K562 (cell line): ENCODE measurements around the gene HVCN1. TPM values are rescaled to one million over a fixed set of nuclear protein-coding genes. Genes with fewer than 3 reads are reported as not detected.

Source experiments
- ARID4B ChIP-seq: sonication (generic); formaldehyde crosslinking; IDR thresholded peaks from 2 replicates; pipeline ENCODE4 v1.8.0; 2022; ENCODE audit warnings: mild to moderate bottlenecking, missing genetic modification reagents
- CBX5 ChIP-seq: IDR thresholded peaks from 2 replicates; pipeline ENCODE4 v1.6.1; 2014; ENCODE audit warnings: low read depth, borderline replicate concordance
- HDAC6 ChIP-seq: IDR thresholded peaks from 2 replicates; pipeline ENCODE4 v1.6.1; 2012; ENCODE audit warnings: low read depth, mild to moderate bottlenecking, control low read depth, inconsistent platforms, low read length, moderate library complexity
- HMGN3 ChIP-seq: IDR thresholded peaks from 2 replicates; pipeline ENCODE4 v1.6.1; 2011; ENCODE audit warnings: borderline replicate concordance, low read depth, mild to moderate bottlenecking, mixed read lengths, low read length; ENCODE audit not compliant: insufficient read length; ENCODE audit errors: extremely low read depth
- HNRNPUL1 ChIP-seq: fragments of 200-400 bp; formaldehyde crosslinking; IDR thresholded peaks from 2 replicates; pipeline ENCODE4 v1.6.1; 2017; ENCODE audit warnings: low read length
- IRF2 ChIP-seq: sonication (generic); formaldehyde crosslinking; IDR thresholded peaks from 2 replicates; pipeline ENCODE4 v1.8.1; 2022; ENCODE audit warnings: mild to moderate bottlenecking, missing genetic modification reagents
- IRF9 ChIP-seq: fragments of 450-650 bp; IDR thresholded peaks from 2 replicates; pipeline ENCODE4 v1.6.1; 2016; ENCODE audit warnings: missing biosample characterization, missing genetic modification characterization
- MTA2 ChIP-seq: fragments of 450-650 bp; IDR thresholded peaks from 2 replicates; pipeline ENCODE4 v1.6.1; 2016; ENCODE audit warnings: low read depth
- MYC ChIP-seq, 2 experiments: fragments of 250-450 bp in 1 of 2; sonication (Bioruptor Pico) in 1 of 2; IDR thresholded peaks; 2 replicates each; pipeline versions ENCODE4 v1.5.1 to v1.6.1; 2012 to 2021; ENCODE audit warnings: low read depth in 2 of 2, borderline replicate concordance in 1 of 2, improper control_type of control experiment in 1 of 2, low read length in 1 of 2, mild to moderate bottlenecking in 1 of 2, moderate library complexity in 1 of 2
- NR2C2 ChIP-seq, 2 experiments: fragments of 200-800 bp in 1 of 2; sonication (Bioruptor generic) in 1 of 2; sonication (generic) in 1 of 2; formaldehyde crosslinking in 1 of 2; IDR thresholded peaks; 2 replicates each; pipeline versions ENCODE4 v1.6.1 to v1.8.0; 2016 to 2022; ENCODE audit warnings: mild to moderate bottlenecking in 1 of 2, missing compliant biosample characterization in 1 of 2, missing genetic modification characterization in 1 of 2, missing genetic modification reagents in 1 of 2
- NR3C1 ChIP-seq: sonication (generic); formaldehyde crosslinking; IDR thresholded peaks from 2 replicates; pipeline ENCODE4 v1.8.1; 2022; ENCODE audit warnings: missing genetic modification reagents
- PATZ1 ChIP-seq: fragments of 250-450 bp; sonication (Bioruptor Pico); IDR thresholded peaks from 2 replicates; pipeline ENCODE4 v1.5.0; 2020; ENCODE audit warnings: mild to moderate bottlenecking, borderline replicate concordance
- SMAD2 ChIP-seq: fragments of 150-350 bp; IDR thresholded peaks from 2 replicates; pipeline ENCODE4 v1.6.1; 2014; ENCODE audit warnings: low read depth, mild to moderate bottlenecking, low read length
- USF1 ChIP-seq: sonication (generic); formaldehyde crosslinking; IDR thresholded peaks from 2 replicates; pipeline ENCODE4 v1.9.0; 2022; ENCODE audit warnings: mild to moderate bottlenecking, missing genetic modification reagents
- VEZF1 ChIP-seq: fragments of 200-800 bp; sonication (Bioruptor generic); IDR thresholded peaks from 2 replicates; pipeline ENCODE4 v1.6.1; 2017; ENCODE audit warnings: missing genetic modification characterization, missing compliant biosample characterization
- ZSCAN32 ChIP-seq: fragments of 450-650 bp; formaldehyde crosslinking; IDR thresholded peaks from 2 replicates; pipeline ENCODE4 v1.4.0; 2020; ENCODE audit warnings: mild to moderate bottlenecking, moderate library complexity
- polyA plus RNA-seq, 8 experiments: library from polyadenylated mRNA; depleted of rRNA in 4 of 8; stranded (reverse) in 5 of 8; unstranded in 3 of 8; fragments of >200 nt; fragmentation: Nextera tagmentation in 2 of 8; fragmentation: Illumina TruSeq in 1 of 8; extraction: Ambion mirVana in 2 of 8; extraction: Trizol in 1 of 8; gene quantifications; 2 replicates each; pipeline versions ENCODE4 v1.2.1 to v1.2.3, GENCODE V29; 2011 to 2014; ENCODE audit warnings: inconsistent platforms in 1 of 8, missing spikeins in 1 of 8
- total RNA-seq, 7 experiments: library from RNA; depleted of rRNA in 6 of 7; stranded (reverse); fragments of >200 nt in 6 of 7; fragmentation: Illumina TruSeq in 2 of 7; extraction: Trizol in 2 of 7; gene quantifications; 2 replicates each; pipeline versions ENCODE4 v1.2.1 to v1.2.3, GENCODE V29; 2011 to 2021; ENCODE audit warnings: low replicate concordance in 1 of 7

Gene HVCN1
- total and polyA plus RNA-seq, 9 of the 15 experiments (the other 6 are each of a cell fraction or from before 2014, with no cell fraction given), result 0.21 to 1.4 (median 0.74) TPM

DNA sequence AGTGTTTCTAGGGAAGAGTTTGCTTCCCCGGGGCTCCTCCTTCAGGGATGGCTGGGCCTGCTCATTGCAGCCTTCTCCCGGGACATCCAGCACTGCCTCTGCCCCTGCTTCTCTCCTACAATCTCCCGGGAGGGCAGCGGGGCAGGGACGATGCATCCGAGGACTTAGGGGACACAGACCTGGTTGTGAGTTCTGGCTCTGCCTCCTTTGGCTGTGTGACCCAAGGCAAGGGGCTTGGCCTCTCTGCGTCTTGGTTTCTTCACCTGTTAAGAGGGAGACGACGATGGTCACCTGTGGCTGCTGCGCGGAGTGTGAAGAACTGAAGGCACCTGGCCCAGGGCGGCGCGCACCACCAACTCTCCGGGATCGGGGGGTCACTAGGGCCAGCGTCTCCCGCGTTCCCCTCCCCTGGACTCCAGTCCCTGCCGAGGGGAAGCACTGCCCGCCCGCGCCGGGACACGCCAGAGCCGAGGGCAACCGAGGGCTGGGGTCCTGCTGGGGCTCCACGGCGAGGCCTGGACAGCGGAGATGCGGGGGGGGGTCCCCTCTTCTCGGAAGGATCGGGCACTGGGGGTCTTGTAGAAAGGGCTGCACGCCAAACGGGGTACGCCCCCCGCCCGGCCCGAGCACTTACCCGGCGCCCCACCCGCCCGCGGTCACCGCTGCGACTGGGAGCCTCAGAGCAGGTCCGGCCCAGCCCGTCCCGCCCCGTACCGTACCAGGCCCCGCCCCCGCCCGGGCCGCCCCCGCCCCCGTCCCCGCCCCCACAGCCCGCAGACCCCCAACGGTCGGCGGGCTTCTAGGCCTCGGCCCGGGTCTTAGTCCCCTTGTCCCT, at the start of gene HVCN1 (continued):
- TF ChIP-seq VEZF1 (CRISPR knock-in tag) (peak; percentile 40; the same call in 1 of the 2 replicates), IRF9 (tag) (no peak), SMAD2 (no peak), HNRNPUL1 (no peak), HMGN3 (peak; percentile 15), IRF2 (CRISPR knock-in tag) (no peak), ARID4B (no peak), HDAC6 (no peak), CBX5 (no peak), ZSCAN32 (no peak), USF1 (CRISPR knock-in tag) (no peak), MYC (IDR thresholded peaks at IDR 0.05; ENCODE audit: low read depth, low read length) (no peak), MYC (CRISPR knock-in tag; IDR thresholded peaks at IDR 0.05; ENCODE audit: borderline replicate concordance, low read depth) (no peak), PATZ1 (CRISPR knock-in tag) (no peak), NR3C1 (CRISPR knock-in tag) (no peak), MTA2 (no peak), NR2C2 (CRISPR knock-in tag; IDR thresholded peaks at IDR 0.05) (no peak), NR2C2 (tag; IDR thresholded peaks at IDR 0.05) (no peak)
